Kidney capillary endothelial cell (primary cell): ENCODE data around the gene SNRNP40.
A peak's percentile ranks its signal among the peaks of the same experiment; 100 is the strongest.

ENCODE experiments used
- DNase-seq: peaks from one replicate; pipeline ENCODE4 v3.0.0-alpha.2; 2018; ENCODE audit warnings: low spot score

The SNRNP40 gene

DNA sequence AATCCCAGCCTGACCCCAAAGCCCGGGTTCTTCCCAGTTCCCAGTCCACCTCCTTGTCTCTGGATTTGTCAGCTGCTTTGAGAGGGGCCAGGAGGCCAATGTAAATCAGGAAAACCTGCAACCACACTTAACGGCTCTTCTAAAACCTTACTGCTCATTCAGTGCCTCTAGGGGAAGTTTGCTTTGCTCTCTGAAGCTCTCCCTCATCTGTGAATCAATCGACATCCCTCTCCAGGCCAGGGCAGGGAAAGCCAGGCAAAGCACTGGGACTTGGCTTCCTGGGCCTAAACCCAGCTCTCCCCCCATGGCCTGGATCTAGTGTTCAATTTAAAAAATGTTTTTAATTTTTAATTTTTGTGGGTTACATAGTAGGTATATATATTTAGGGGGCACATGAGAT is 66.2 kb downstream of the SNRNP40 start:
- DNase-seq = no peak

- DNase-seq = no peak
These were observed 67.6 kb downstream of the SNRNP40 start for GRCh38 chr1:31228986-31229385.

DNA sequence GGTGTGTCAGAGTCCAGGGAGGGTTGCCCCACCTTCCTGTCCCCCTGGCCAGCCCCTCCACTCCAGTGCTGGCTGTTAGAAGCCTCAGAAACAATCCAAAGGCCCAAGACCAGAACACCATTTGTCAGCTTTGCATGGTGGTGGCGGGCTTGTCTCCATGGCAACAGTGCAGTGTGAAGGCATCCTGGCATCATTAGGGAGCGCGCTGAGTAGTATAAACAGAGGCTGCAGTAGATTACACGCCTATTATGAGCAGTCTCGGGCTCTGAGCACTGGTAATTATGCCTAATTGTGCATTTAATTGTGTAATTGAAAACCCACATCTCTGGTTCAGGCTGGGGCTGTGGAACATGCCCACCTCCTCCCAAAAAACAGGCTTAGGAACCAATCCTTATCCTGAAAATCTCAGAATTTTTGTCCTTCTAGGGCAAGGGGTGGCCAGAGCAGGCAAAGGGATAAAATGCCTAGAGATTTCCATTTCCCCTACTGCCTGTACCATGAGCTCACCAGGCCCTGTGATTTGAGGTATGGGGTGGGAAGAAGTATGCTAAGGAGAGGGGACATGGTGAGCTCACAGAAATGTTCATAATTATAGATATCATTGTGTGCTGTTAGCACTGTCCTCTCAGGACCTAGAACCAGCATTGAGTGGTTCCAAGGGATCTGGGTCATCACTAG is 68.6 kb downstream of the SNRNP40 start:
- DNase-seq = no peak

GRCh38 chr1:31224068-31224467 is 72.5 kb downstream of the SNRNP40 start:
- DNase-seq = no peak

- no peak for DNase-seq
These were observed 74.4 kb downstream of the SNRNP40 start for GRCh38 chr1:31222176-31222575.

DNA sequence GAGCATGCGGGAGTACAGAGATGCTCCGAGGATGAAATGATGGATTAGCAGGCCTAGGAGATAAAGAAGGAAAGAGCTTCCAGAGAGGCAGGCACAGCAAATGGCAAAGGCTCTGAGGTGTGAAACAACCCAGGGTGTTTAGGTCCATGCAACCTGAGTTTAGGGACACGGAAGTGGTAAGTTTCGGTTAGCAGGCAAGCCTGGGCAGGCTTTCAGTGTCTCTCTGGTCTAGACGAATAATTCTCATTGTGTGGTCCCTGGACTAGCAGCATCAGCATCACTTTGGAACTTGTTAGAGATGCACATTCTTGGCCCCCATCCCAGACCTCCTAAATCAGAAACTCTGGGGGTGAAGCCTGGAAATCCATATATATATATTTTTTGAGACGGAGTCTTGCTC is 75.5 kb downstream of the SNRNP40 start:
- no peak for DNase-seq

DNA sequence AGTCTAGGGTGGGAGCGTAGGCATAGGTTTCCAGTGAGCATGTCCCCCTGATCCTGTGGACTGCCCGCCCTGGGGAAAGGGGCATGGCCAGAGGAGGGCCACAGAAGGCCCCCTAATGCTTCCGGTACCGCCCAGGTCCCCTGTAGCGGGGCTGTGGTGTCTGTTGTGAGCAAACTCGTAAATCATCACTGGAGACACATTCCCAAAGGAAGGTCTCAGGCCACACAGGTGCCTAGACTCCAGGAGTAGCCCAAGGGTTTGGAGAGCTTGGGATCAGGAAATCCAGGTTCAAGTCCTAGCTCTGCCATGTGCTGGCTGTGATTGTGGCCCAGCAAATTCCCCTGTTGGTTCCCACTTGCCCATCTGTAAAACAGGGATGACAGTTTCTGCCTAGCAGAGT is 77.1 kb downstream of the SNRNP40 start:
- DNase-seq = no peak

GRCh38 chr1:31218705-31219104 is 77.9 kb downstream of the SNRNP40 start:
- no peak for DNase-seq

DNA sequence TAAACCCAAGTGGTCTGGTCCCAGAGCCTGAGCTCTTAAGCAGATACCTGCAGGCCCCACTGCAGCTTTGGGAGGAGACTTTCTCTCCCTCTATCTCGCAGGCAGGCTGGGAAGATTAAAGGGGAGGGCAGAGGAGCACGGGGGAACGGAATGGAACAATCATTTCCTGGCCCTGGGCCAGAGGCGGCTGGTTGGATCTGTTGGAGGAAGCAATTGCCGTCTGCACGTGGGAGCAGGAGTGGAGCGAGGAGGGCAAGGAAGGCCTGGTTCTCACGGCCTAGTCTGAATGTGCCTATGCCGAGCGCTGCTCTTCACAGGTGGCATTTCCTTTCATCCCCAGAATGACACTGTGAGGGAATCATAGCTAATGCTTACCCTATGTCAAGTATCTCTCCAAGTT is 80.6 kb downstream of the SNRNP40 start:
- DNase-seq = peak; percentile 23

DNA sequence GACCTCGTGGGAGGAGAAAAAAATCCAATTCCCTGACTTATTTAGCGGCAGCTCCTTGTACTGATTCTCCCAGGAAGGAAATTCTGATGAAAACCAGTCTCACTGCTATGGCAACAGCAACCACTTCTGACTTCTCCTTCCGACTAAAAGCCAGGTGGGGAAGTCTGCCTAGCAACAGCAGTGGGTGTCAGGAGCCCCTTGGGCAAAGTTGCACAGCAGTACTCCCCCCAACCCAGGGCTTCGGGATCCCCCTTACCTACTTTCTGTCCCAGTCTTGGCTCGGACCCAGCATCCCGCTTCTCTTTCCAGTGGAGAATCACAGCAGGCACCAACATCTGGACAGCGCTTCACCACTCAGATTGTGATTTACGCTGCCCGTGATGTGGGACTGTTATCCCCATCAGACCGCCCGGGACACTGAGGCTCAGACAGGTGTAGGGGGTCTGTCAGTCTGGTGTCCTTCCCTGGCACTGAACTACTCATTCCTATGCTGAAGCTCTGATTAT is 81.5 kb downstream of the SNRNP40 start:
- no peak for DNase-seq

- DNase-seq = no peak
These were observed 82.1 kb downstream of the SNRNP40 start for GRCh38 chr1:31214316-31215064.
